ENCODE measurements around the gene CACNB3. TPM values are rescaled to one million over a fixed set of nuclear protein-coding genes. Genes with fewer than 3 reads are reported as not detected.
A peak's percentile ranks its signal among the peaks of the same experiment; 100 is the strongest.

Gene CACNB3
- total and polyA plus RNA-seq, 2 of the 13 experiments (the other 11 are each of a cell fraction or from before 2014, with no cell fraction given) = 0.29 to 0.54 TPM

- no peak for TF ChIP-seq HNF4G (IDR thresholded peaks at IDR 0.05; ENCODE audit: borderline replicate concordance, low read depth, low read length)
- no peak for TF ChIP-seq HNF4G (CRISPR knock-in tag; IDR thresholded peaks at IDR 0.05; ENCODE audit: borderline replicate concordance, low read depth)
- 0 out of 2 replicates have a peak, but pooled peaks have one; percentile 51 for TF ChIP-seq MEIS1 (CRISPR knock-in tag; IDR thresholded peaks at IDR 0.05; ENCODE audit: borderline replicate concordance)
- TF ChIP-seq, protein P1, sequence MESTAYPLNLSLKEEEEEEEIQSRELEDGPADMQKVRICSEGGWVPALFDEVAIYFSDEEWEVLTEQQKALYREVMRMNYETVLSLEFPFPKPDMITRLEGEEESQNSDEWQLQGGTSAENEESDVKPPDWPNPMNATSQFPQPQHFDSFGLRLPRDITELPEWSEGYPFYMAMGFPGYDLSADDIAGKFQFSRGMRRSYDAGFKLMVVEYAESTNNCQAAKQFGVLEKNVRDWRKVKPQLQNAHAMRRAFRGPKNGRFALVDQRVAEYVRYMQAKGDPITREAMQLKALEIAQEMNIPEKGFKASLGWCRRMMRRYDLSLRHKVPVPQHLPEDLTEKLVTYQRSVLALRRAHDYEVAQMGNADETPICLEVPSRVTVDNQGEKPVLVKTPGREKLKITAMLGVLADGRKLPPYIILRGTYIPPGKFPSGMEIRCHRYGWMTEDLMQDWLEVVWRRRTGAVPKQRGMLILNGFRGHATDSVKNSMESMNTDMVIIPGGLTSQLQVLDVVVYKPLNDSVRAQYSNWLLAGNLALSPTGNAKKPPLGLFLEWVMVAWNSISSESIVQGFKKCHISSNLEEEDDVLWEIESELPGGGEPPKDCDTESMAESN (CRISPR knock-in tag; conservative IDR thresholded peaks at IDR 0.05) = peak; percentile 51; the same call in 1 of the 2 replicates
- no peak for TF ChIP-seq ZNF431 (CRISPR knock-in tag; IDR thresholded peaks at IDR 0.05; ENCODE audit: borderline replicate concordance, low read depth)
- TF ChIP-seq XBP1 (CRISPR knock-in tag; IDR thresholded peaks at IDR 0.05) = no peak
- TF ChIP-seq ZNF564 (CRISPR knock-in tag; IDR thresholded peaks at IDR 0.05) = no peak
- no peak for TF ChIP-seq CAMTA2 (CRISPR knock-in tag; IDR thresholded peaks at IDR 0.05; ENCODE audit: borderline replicate concordance)
- TF ChIP-seq KLF11 (CRISPR knock-in tag; IDR thresholded peaks at IDR 0.05) = no peak
- TF ChIP-seq RARG (CRISPR knock-in tag; IDR thresholded peaks at IDR 0.05; ENCODE audit: low read depth) = peak; percentile 67; the same call in 1 of the 2 replicates
- TF ChIP-seq POLR2AphosphoS5 (IDR thresholded peaks at IDR 0.05; ENCODE audit: low read depth, low read length) = peak; percentile 75
- TF ChIP-seq ZNF510 (CRISPR knock-in tag; IDR thresholded peaks at IDR 0.05; ENCODE audit: low read depth) = no peak; the same call in 1 of the 2 replicates
- TF ChIP-seq ZFYVE20 (CRISPR knock-in tag; IDR thresholded peaks at IDR 0.05; ENCODE audit: borderline replicate concordance, low read depth) = no peak
- TF ChIP-seq ZNF460 (CRISPR knock-in tag; IDR thresholded peaks at IDR 0.05; ENCODE audit: borderline replicate concordance) = peak; percentile 53; the same call in 1 of the 2 replicates
- no peak for TF ChIP-seq ZNF766 (CRISPR knock-in tag; IDR thresholded peaks at IDR 0.05; ENCODE audit: borderline replicate concordance)
- TF ChIP-seq, protein P2, sequence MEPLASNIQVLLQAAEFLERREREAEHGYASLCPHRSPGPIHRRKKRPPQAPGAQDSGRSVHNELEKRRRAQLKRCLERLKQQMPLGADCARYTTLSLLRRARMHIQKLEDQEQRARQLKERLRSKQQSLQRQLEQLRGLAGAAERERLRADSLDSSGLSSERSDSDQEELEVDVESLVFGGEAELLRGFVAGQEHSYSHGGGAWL (CRISPR knock-in tag; IDR thresholded peaks at IDR 0.05) = peak; percentile 76
- no peak for TF ChIP-seq CCAR2 (optimal IDR thresholded peaks at IDR 0.05; ENCODE audit: low read depth, low read length)
- no peak for TF ChIP-seq IKZF1 (IDR thresholded peaks at IDR 0.05)
- TF ChIP-seq, protein P3, sequence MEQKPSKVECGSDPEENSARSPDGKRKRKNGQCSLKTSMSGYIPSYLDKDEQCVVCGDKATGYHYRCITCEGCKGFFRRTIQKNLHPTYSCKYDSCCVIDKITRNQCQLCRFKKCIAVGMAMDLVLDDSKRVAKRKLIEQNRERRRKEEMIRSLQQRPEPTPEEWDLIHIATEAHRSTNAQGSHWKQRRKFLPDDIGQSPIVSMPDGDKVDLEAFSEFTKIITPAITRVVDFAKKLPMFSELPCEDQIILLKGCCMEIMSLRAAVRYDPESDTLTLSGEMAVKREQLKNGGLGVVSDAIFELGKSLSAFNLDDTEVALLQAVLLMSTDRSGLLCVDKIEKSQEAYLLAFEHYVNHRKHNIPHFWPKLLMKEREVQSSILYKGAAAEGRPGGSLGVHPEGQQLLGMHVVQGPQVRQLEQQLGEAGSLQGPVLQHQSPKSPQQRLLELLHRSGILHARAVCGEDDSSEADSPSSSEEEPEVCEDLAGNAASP (CRISPR knock-in tag; IDR thresholded peaks at IDR 0.05; ENCODE audit: borderline replicate concordance) = peak; percentile 46; the same call in 1 of the 2 replicates
- TF ChIP-seq, protein P4, sequence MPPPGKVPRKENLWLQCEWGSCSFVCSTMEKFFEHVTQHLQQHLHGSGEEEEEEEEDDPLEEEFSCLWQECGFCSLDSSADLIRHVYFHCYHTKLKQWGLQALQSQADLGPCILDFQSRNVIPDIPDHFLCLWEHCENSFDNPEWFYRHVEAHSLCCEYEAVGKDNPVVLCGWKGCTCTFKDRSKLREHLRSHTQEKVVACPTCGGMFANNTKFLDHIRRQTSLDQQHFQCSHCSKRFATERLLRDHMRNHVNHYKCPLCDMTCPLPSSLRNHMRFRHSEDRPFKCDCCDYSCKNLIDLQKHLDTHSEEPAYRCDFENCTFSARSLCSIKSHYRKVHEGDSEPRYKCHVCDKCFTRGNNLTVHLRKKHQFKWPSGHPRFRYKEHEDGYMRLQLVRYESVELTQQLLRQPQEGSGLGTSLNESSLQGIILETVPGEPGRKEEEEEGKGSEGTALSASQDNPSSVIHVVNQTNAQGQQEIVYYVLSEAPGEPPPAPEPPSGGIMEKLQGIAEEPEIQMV (CRISPR knock-in tag; IDR thresholded peaks at IDR 0.05; ENCODE audit: low read depth) = peak; percentile 87; the same call in 1 of the 2 replicates
- TF ChIP-seq CC2D1A (CRISPR knock-in tag; IDR thresholded peaks at IDR 0.05) = no peak
- TF ChIP-seq KLF15 (CRISPR knock-in tag; IDR thresholded peaks at IDR 0.05; ENCODE audit: borderline replicate concordance) = no peak; the same call in 1 of the 2 replicates
These were observed 33.8 kb downstream of the CACNB3 start, which contains the start of gene DDX23 (continued) for GRCh38 chr12:48851883-48852733.
